SK-N-SH treated with all-trans-retinoic acid at 6 μM for 48 hours (cell line): ENCODE results near the gene THAP10.

ENCODE experiments used
- ATAC-seq: fragments of 200-7000 bp; cut with Tn5 transposase; 3 replicates; pipeline ENCODE4 v1.9.1; 2020; ENCODE audit warnings: mild to moderate bottlenecking, moderate library complexity
- ARNTL ChIP-seq: fragments of 450-650 bp; formaldehyde crosslinking; IDR thresholded peaks from 2 replicates; pipeline ENCODE4 v1.5.0; 2020; ENCODE audit warnings: low read depth, mild to moderate bottlenecking, moderate library complexity, borderline replicate concordance
- BACH2 ChIP-seq: fragments of 250-450 bp; sonication (Bioruptor Pico); IDR thresholded peaks from 2 replicates; pipeline ENCODE4 v1.9.0; 2021; ENCODE audit warnings: mild to moderate bottlenecking, borderline replicate concordance
- CREB5 ChIP-seq: fragments of 250-450 bp; sonication (Bioruptor Pico); IDR thresholded peaks from 2 replicates; pipeline ENCODE4 v1.5.1; 2020; ENCODE audit warnings: low read depth, mild to moderate bottlenecking, moderate library complexity
- CSRNP3 ChIP-seq: fragments of 250-450 bp; sonication (Bioruptor Pico); IDR thresholded peaks from 2 replicates; pipeline ENCODE4 v1.5.1; 2021; ENCODE audit warnings: mild to moderate bottlenecking, moderate library complexity
- GLIS3 ChIP-seq: fragments of 250-450 bp; sonication (Bioruptor Pico); IDR thresholded peaks from 2 replicates; pipeline ENCODE4 v1.5.0; 2020; ENCODE audit warnings: mild to moderate bottlenecking, moderate library complexity
- ISL1 ChIP-seq: fragments of 250-450 bp; sonication (Bioruptor Pico); IDR thresholded peaks from 2 replicates; pipeline ENCODE4 v2.1.2; 2022; ENCODE audit warnings: mild to moderate bottlenecking, moderate library complexity
- OSR1 ChIP-seq: fragments of 250-450 bp; sonication (Bioruptor Pico); IDR thresholded peaks from 2 replicates; pipeline ENCODE4 v1.8.0; 2022; ENCODE audit warnings: moderate library complexity, mild to moderate bottlenecking, inconsistent platforms
- PATZ1 ChIP-seq: fragments of 250-450 bp; sonication (Bioruptor Pico); IDR thresholded peaks from 2 replicates; pipeline ENCODE4 v1.8.0; 2020; ENCODE audit warnings: mild to moderate bottlenecking, moderate library complexity, borderline replicate concordance
- PPARA ChIP-seq: fragments of 250-450 bp; sonication (Bioruptor Pico); IDR thresholded peaks from 2 replicates; pipeline ENCODE4 v1.5.0; 2020; ENCODE audit warnings: mild to moderate bottlenecking, borderline replicate concordance
- RARB ChIP-seq: fragments of 250-450 bp; sonication (Bioruptor Pico); IDR thresholded peaks from 2 replicates; pipeline ENCODE4 v1.8.0; 2021; ENCODE audit warnings: mild to moderate bottlenecking, moderate library complexity
- SNAI2 ChIP-seq: fragments of 250-450 bp; sonication (Bioruptor Pico); IDR thresholded peaks from 2 replicates; pipeline ENCODE4 v1.5.0; 2020; ENCODE audit warnings: mild to moderate bottlenecking, moderate library complexity
- TCF4 ChIP-seq: fragments of 250-450 bp; sonication (Bioruptor Pico); IDR thresholded peaks from 2 replicates; pipeline ENCODE4 v1.8.0; 2021; ENCODE audit warnings: mild to moderate bottlenecking, moderate library complexity, borderline replicate concordance
- TOX ChIP-seq: fragments of 250-450 bp; sonication (Bioruptor Pico); IDR thresholded peaks from 2 replicates; pipeline ENCODE4 v1.8.0; 2021; ENCODE audit warnings: mild to moderate bottlenecking, moderate library complexity, borderline replicate concordance
- TSHZ2 ChIP-seq: fragments of 250-450 bp; sonication (Bioruptor Pico); IDR thresholded peaks from 2 replicates; pipeline ENCODE4 v1.5.0; 2020; ENCODE audit warnings: mild to moderate bottlenecking, moderate library complexity
- ZC3H10 ChIP-seq: fragments of 250-450 bp; sonication (Bioruptor Pico); IDR thresholded peaks from 2 replicates; pipeline ENCODE4 v1.5.1; 2021; ENCODE audit warnings: mild to moderate bottlenecking, moderate library complexity
- ZFP3 ChIP-seq: fragments of 250-450 bp; sonication (Bioruptor Pico); IDR thresholded peaks from 2 replicates; pipeline ENCODE4 v1.5.0; 2020; ENCODE audit warnings: mild to moderate bottlenecking, moderate library complexity
- ZFP30 ChIP-seq: fragments of 450-650 bp; formaldehyde crosslinking; IDR thresholded peaks from 2 replicates; pipeline ENCODE4 v1.5.0; 2022; ENCODE audit warnings: mild to moderate bottlenecking, moderate library complexity
- ZNF8 ChIP-seq: fragments of 450-650 bp; formaldehyde crosslinking; IDR thresholded peaks from 2 replicates; pipeline ENCODE4 v1.5.0; 2020; ENCODE audit warnings: mild to moderate bottlenecking, moderate library complexity

Gene THAP10

GRCh38 chr15:70912187-70912586 lies 20.0 kb upstream of the THAP10 start:
- ATAC-seq: no peak
- no peak for TF ChIP-seq CSRNP3 (CRISPR knock-in tag)
- no peak for TF ChIP-seq SNAI2 (CRISPR knock-in tag)
- TF ChIP-seq PPARA (CRISPR knock-in tag): no peak
- TF ChIP-seq ISL1 (CRISPR knock-in tag): no peak
- TF ChIP-seq BACH2 (CRISPR knock-in tag): no peak
- no peak for TF ChIP-seq ZFP3 (CRISPR knock-in tag)
- TF ChIP-seq ZFP30 (CRISPR knock-in tag): no peak
- TF ChIP-seq CREB5 (CRISPR knock-in tag): no peak
- TF ChIP-seq ARNTL (CRISPR knock-in tag): no peak
- TF ChIP-seq GLIS3: no peak
- no peak for TF ChIP-seq ZNF8 (CRISPR knock-in tag)
- no peak for TF ChIP-seq RARB (CRISPR knock-in tag)
- no peak for TF ChIP-seq TSHZ2 (CRISPR knock-in tag)

- no peak for ATAC-seq
- TF ChIP-seq CREB5 (CRISPR knock-in tag) (no peak), ZFP30 (CRISPR knock-in tag) (no peak), OSR1 (CRISPR knock-in tag) (no peak), ZFP3 (CRISPR knock-in tag) (no peak), PATZ1 (CRISPR knock-in tag) (no peak)
These were observed 18.7 kb upstream of the THAP10 start for GRCh38 chr15:70910958-70911357.

GRCh38 chr15:70907784-70908471 lies 15.7 kb upstream of the THAP10 start:
- no peak for ATAC-seq
- TF ChIP-seq ZFP3 (CRISPR knock-in tag): no peak
- TF ChIP-seq PPARA (CRISPR knock-in tag): no peak
- no peak for TF ChIP-seq OSR1 (CRISPR knock-in tag)
- no peak for TF ChIP-seq SNAI2 (CRISPR knock-in tag)
- TF ChIP-seq CSRNP3 (CRISPR knock-in tag): no peak
- no peak for TF ChIP-seq PATZ1 (CRISPR knock-in tag)
- no peak for TF ChIP-seq GLIS3
- TF ChIP-seq ISL1 (CRISPR knock-in tag): no peak
- TF ChIP-seq BACH2 (CRISPR knock-in tag): no peak
- TF ChIP-seq ARNTL (CRISPR knock-in tag): no peak
- TF ChIP-seq RARB (CRISPR knock-in tag): no peak
- no peak for TF ChIP-seq ZC3H10
- no peak for TF ChIP-seq TCF4
- TF ChIP-seq TOX: no peak
- no peak for TF ChIP-seq CREB5 (CRISPR knock-in tag)
